ENCODE data around the gene MYL4.

- TF ChIP-seq POLR2A (IDR thresholded peaks at IDR 0.05), result no peak
- TF ChIP-seq CTCF (IDR thresholded peaks at IDR 0.05), result no peak
Observed at GRCh38 chr17:47225436-47225858, 16.3 kb downstream of the MYL4 start.
